GM18517 (cell line): Measurements from ENCODE around the gene KRT73.

ENCODE experiments used
- ATAC-seq: cut with Tn5 transposase; IDR thresholded peaks from one replicate; pipeline ENCODE4 v1.9.1; 2021; ENCODE audit warnings: mild to moderate bottlenecking, moderate library complexity; ENCODE audit not compliant: unreplicated experiment

KRT73 gene

GRCh38 chr12:52646613-52647012 is 28.3 kb upstream of the KRT73 start:
- no peak for ATAC-seq

GRCh38 chr12:52645982-52646381 is 27.6 kb upstream of the KRT73 start:
- ATAC-seq = no peak

DNA sequence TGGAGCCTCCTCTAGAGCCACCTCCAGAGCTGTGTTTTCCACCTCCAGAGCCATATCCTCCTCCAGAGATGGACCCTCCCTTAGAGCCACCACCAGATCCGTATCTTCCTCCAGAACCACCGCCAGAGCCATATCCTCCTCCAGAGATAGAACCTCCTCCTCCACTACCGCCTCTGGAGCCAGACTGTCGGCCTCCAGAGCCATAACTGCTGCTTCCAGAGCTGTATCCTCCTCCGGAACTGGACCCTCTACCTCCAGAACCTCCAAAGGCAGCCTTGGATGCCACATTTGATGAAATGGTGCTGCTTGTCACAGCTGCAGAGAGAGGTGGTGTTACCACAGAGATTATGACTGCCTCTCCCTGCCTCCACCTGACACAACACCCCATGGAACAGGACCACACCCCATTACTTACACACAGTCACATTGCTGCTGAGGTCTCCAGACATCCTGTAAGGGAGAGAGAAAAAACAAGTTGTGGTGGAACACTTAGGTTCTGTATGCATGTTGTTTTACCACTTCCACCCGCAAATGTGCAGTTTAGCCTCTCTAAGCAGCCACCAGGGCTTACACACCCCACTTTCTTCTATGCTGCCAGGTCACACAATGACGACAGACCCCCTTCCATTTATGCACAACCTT is 26.9 kb upstream of the KRT73 start:
- no peak for ATAC-seq

DNA sequence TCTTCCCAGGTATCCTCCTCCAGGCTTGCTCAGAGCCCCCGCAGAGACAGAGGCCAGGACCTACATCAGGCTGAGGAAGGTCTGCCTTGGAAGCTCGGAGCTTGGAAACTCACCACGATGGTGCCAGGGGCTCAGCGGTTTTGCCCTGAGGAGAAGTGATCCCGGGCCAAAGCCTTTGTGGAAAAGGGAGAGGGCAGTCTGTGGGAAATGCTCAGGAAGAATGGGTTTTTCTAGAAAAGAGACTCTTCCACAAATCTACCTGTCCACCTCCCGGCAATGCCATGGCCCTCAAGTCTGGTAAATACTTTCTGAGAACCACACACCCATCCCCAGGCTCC is 25.7 kb upstream of the KRT73 start:
- no peak for ATAC-seq

DNA sequence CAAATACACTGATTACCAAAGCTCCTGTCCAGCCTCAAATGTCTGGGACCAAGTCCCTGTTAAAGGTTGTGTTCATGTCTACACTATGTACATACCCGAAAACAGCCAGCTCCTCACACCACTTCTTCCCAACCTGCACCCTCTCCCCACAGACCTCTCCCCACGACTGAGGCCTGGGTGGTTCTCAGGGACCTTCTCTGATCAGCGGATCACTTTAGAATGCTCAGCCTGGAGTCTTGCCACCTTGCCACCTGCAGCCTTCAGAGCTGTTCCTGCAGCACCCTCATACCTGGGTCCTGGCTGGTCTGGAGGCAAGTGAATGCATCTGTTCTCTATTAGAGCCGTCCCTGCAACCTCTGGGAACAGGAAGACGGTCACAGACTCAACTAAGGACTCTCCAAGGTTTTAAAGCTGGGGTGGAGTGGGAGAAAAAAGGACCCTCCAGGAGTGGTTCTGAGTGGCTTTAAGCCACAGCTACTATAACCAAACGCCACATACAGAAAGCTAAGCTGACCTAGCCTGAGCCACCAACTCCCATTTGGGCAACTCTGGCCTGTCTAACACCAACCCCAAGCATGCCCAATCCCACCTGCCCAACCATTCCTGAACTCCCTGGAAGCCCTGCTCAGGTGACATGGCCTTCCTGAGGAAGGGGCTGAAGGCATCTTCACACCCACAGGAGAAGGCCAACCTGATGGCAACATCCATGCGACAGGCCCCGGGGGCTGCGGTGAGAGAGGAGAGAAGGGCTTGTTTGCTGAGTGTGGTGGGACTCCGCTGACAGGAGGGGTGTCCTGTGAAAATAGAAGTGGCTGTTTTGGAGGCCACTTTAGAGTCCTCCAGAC is 25.1 kb upstream of the KRT73 start:
- ATAC-seq = no peak

- ATAC-seq = no peak
These were observed 23.1 kb upstream of the KRT73 start for GRCh38 chr12:52641468-52641867.

DNA sequence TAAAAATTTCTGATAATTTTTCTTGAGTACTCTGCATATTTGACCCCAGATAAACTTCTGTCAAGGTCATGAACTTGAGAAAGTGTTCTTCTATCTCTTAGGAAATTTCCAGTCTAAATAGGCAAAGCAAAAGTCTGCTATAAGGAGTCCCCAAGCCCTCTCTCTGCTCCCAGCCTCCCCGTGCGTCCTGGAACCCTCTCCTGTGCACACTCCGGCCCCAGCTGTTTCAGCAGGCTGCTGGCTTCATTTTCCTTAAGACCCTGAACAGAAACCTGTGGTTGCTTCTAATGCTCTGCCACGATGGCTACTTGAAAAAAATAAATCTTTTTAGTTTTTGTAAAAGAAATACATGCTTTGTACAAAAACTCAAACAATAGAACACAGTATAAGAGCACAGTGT is 18.9 kb upstream of the KRT73 start:
- no peak for ATAC-seq

- ATAC-seq = no peak
These were observed 18.4 kb upstream of the KRT73 start for GRCh38 chr12:52636592-52637258.

GRCh38 chr12:52636189-52636588 is 17.8 kb upstream of the KRT73 start:
- ATAC-seq = no peak

GRCh38 chr12:52634266-52635056 is 16.1 kb upstream of the KRT73 start:
- no peak for ATAC-seq

GRCh38 chr12:52633383-52633782 is 15.0 kb upstream of the KRT73 start:
- no peak for ATAC-seq

GRCh38 chr12:52632656-52633055 is 14.3 kb upstream of the KRT73 start:
- no peak for ATAC-seq

GRCh38 chr12:52631676-52632459 is 13.5 kb upstream of the KRT73 start:
- no peak for ATAC-seq

DNA sequence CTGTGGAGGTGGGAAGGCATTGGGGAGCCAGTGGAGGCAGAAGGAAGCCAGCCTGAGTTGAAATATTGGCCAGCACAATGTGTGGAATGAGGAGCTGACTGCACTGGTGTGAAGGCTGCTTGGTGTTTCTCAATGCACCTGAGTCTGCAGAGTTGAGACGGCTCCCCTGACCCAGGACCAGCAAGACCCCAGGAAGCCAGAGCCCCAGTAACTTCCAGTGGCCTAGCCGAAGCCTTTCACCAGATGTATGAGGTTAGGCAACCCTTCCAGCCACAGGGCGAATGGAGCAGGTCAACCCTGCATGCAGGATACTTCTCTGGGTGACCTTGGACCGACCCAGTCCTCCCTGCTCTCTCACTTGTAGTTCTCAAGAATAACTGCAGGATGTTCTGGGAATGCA is 12.9 kb upstream of the KRT73 start:
- ATAC-seq = no peak

DNA sequence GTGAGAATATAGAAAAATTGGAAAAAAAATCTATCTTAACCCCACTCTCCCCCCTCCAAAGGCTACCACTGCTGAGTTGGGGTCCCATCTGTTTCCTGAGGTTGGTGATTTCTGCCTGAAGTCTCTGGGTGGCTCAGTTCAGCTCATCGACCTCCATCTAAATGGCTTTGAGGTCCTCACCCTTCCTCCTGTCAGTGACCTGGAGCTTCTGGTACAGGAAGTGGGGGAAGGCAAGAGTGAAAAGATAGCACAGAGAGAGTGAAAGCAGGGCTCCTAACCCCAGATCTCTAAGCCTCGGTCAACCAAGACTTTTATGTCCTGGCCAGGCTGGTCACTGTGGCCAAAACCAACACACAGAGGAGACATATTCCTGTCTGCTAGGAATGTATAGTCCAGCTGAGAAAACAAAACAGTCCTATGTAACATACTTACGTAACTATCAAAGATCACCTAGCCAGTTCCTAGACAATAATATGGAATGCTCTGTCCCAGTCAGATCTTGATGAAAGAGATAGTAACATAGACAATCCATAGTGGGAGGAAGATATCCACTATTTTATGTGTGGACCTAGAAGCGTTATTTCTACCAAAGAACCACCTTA is 12.3 kb upstream of the KRT73 start:
- no peak for ATAC-seq

- no peak for ATAC-seq
These were observed 11.7 kb upstream of the KRT73 start for GRCh38 chr12:52630008-52630500.

DNA sequence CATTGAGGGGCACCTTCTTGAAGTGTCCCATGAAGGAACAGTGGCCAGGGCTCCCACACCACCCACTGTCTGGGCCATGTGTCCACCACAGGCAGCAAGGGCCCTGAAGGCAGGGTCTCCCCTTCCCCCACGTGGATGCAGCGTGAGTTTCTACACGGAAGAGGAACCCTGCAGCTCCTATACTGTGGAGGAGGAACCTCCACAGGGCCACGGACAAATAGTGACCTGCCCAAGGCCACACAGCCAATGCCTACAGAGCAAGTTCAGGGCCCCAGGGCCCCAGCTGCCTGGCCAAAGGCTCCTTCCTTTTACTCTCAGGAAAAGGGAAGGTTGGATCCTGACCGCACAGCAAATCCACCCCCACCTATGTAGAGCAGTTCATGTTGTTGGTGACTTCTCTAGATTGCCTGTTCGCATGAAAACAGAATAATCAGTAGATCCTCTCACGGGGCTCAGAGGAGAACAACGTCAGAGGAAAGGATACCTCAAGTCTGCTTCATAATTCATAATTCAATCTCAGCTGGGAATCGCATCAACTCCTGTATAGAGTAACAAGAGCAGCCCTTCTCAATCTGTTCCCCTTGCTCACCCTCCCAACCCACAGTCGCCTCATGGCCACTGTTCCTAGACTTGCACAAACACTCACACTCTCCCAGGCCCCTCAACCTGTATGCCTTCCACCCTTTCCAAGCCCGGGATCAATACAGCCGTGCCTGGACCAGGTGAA is 11.1 kb upstream of the KRT73 start:
- no peak for ATAC-seq

DNA sequence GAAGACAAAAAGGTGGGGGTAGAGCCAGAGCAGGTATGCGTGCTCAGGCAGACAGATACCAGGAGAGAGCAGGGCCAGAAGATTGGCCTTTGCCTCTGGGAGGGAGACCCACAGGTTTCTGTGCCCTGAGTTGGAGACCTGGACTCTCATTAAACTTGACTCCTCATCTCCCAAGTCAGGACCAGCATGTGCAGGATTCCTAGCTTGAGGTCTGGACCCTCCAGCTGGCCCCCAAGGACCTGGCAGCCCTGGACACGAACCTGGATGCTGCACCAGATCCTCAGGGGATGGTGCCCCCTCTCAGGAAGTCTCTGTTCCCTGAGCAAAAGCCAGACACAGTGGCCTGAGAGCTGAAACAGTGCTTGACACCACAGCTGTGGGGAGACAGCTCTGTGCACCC is 10.5 kb upstream of the KRT73 start:
- no peak for ATAC-seq

DNA sequence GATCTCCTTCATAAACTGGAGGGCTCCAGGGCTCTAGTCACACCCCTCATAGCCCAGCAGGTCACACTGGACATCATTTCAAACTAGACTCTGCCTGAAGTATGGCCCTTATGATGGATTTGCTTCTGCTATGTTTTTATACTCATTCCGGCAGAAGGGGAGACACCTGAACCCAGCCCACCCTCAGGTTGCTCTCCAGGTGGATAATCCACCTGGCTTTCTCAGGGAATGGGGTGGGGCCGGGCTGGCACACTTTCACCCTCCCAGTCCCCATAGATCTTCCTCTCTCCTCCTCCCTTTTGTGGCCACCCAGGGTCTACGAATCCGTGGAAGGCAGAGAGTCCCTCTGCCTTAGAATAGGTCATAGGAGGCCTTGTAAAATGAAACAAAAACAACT is 9.8 kb upstream of the KRT73 start:
- no peak for ATAC-seq
